SH-SY5Y (cell line): Measurements from ENCODE around the gene SHB.

ENCODE experiments used
- GATA2 ChIP-seq: IDR thresholded peaks from 2 replicates; pipeline ENCODE4 v1.6.1; 2011; ENCODE audit warnings: mild to moderate bottlenecking, low read depth, low read length
- GATA3 ChIP-seq: IDR thresholded peaks from 2 replicates; pipeline ENCODE4 v1.6.1; 2011; ENCODE audit warnings: low read depth, mild to moderate bottlenecking, low read length, moderate library complexity

DNA sequence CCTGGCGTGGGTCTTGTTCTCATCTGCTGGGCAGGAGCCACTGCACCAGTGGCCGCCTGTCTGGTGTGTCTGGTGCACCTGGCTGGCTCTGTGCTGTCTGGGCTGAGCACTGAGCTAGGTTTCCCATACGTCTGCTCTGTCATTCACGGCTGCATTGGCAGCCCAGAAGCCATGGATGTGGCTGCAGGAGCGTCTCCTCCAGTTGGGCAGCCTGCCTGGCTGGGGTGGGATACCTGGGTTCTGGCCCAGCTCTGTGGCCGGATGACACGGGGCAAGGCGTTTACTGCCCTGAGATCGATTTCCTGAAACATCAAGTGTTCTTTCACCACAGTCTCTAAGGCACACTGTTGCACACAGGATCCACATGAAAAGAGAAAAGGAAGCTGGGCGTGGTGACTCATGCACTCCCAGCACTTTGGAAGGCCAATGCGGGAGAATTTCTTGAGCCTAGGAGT lies 139.6 kb downstream of the SHB start:
- TF ChIP-seq GATA3 (no peak), GATA2 (no peak)
